WTC11 (cell line): Measurements from ENCODE around the gene CTAGE9. TPM values are rescaled to one million over a fixed set of nuclear protein-coding genes. Genes with fewer than 3 reads are reported as not detected.

ENCODE experiments used
- ATAC-seq: fragments of 200-7000 bp; cut with Tn5 transposase; 2 replicates; pipeline ENCODE4 v1.10.0; 2021; ENCODE audit warnings: mild to moderate bottlenecking, moderate library complexity
- CTCF ChIA-PET: fragments of 300-600 bp; sonication (Branson Sonifier 250); formaldehyde crosslinking; loops from one replicate; lab custom pipeline; 2021; ENCODE audit warnings: antibody characterized with exemption; lab: Charles Lee
- POLR2A ChIA-PET: fragments of 350-600 bp; sonication (Branson Sonifier 250); formaldehyde crosslinking; loops from one replicate; lab custom pipeline; 2021; ENCODE audit warnings: antibody characterized with exemption; lab: Charles Lee
- DNase-seq: peaks from one replicate; pipeline ENCODE4 v3.0.0; 2021; ENCODE audit warnings: low spot score
- H3K27ac Mint-ChIP-seq: 2 replicates; pipeline ENCODE4 v1.8.0; 2021; ENCODE audit warnings: mixed read lengths
- H3K27me3 Mint-ChIP-seq: 2 replicates; pipeline ENCODE4 v1.8.0; 2021; ENCODE audit warnings: low read depth, mild to moderate bottlenecking, moderate library complexity, mixed read lengths
- H3K36me3 Mint-ChIP-seq: 2 replicates; pipeline ENCODE4 v1.8.0; 2021; ENCODE audit warnings: mixed read lengths
- H3K4me1 Mint-ChIP-seq: 2 replicates; pipeline ENCODE4 v1.8.0; 2022; ENCODE audit warnings: mixed read lengths
- H3K4me3 Mint-ChIP-seq: 2 replicates; pipeline ENCODE4 v1.8.0; 2021; ENCODE audit warnings: mild to moderate bottlenecking, moderate library complexity, mixed read lengths
- H3K9me3 Mint-ChIP-seq: 2 replicates; pipeline ENCODE4 v1.8.0; 2021; ENCODE audit warnings: mixed read lengths
- ARID4B ChIP-seq: sonication (generic); formaldehyde crosslinking; IDR thresholded peaks from 2 replicates; pipeline ENCODE4 v1.8.0; 2023; ENCODE audit warnings: missing genetic modification reagents, mild to moderate bottlenecking, borderline replicate concordance
- E2F4 ChIP-seq: sonication (generic); formaldehyde crosslinking; IDR thresholded peaks from 2 replicates; pipeline ENCODE4 v1.8.1; 2022; ENCODE audit warnings: low read depth, mild to moderate bottlenecking, moderate library complexity, missing genetic modification reagents, borderline replicate concordance
- ELF4 ChIP-seq: sonication (generic); formaldehyde crosslinking; IDR thresholded peaks from 2 replicates; pipeline ENCODE4 v1.8.1; 2022; ENCODE audit warnings: low read depth, mild to moderate bottlenecking, moderate library complexity, missing genetic modification reagents
- EMX1 ChIP-seq: fragments of 250-450 bp; sonication (Bioruptor Pico); IDR thresholded peaks from 2 replicates; pipeline ENCODE4 v1.8.0; 2021; ENCODE audit warnings: mild to moderate bottlenecking
- ERG ChIP-seq: fragments of 250-450 bp; sonication (Bioruptor Pico); IDR thresholded peaks from 2 replicates; pipeline ENCODE4 v1.8.0; 2021; ENCODE audit warnings: mild to moderate bottlenecking
- FOXK1 ChIP-seq: sonication (generic); formaldehyde crosslinking; IDR thresholded peaks from 2 replicates; pipeline ENCODE4 v1.8.0; 2022; ENCODE audit warnings: mild to moderate bottlenecking, moderate library complexity, missing genetic modification reagents
- GABPB1 ChIP-seq: sonication (generic); formaldehyde crosslinking; IDR thresholded peaks from 2 replicates; pipeline ENCODE4 v1.8.1; 2023; ENCODE audit warnings: mild to moderate bottlenecking, missing genetic modification reagents
- JAZF1 ChIP-seq: fragments of 250-450 bp; sonication (Bioruptor Pico); IDR thresholded peaks from 2 replicates; pipeline ENCODE4 v1.9.0; 2021; ENCODE audit warnings: moderate library complexity, mild to moderate bottlenecking, inconsistent platforms
- JUN ChIP-seq: sonication (generic); formaldehyde crosslinking; IDR thresholded peaks from 2 replicates; pipeline ENCODE4 v1.8.0; 2023; ENCODE audit warnings: mild to moderate bottlenecking, missing genetic modification reagents
- MYBL2 ChIP-seq: sonication (generic); formaldehyde crosslinking; IDR thresholded peaks from 2 replicates; pipeline ENCODE4 v1.8.1; 2023; ENCODE audit warnings: mild to moderate bottlenecking, moderate library complexity, missing genetic modification reagents
- NFE2L1 ChIP-seq: sonication (generic); formaldehyde crosslinking; IDR thresholded peaks from 2 replicates; pipeline ENCODE4 v1.8.1; 2023; ENCODE audit warnings: missing genetic modification reagents
- NR3C1 ChIP-seq: sonication (generic); formaldehyde crosslinking; conservative IDR thresholded peaks from 2 replicates; pipeline ENCODE4 v1.8.1; 2023; ENCODE audit warnings: low read depth, mild to moderate bottlenecking, missing genetic modification reagents
- PRDM15 ChIP-seq: sonication (generic); formaldehyde crosslinking; IDR thresholded peaks from 2 replicates; pipeline ENCODE4 v1.8.0; 2022; ENCODE audit warnings: missing genetic modification reagents
- SMAD4 ChIP-seq: sonication (generic); formaldehyde crosslinking; IDR thresholded peaks from 2 replicates; pipeline ENCODE4 v1.8.0; 2022; ENCODE audit warnings: mild to moderate bottlenecking, missing genetic modification reagents
- STAT6 ChIP-seq: sonication (generic); formaldehyde crosslinking; conservative IDR thresholded peaks from 2 replicates; pipeline ENCODE4 v1.8.1; 2023; ENCODE audit warnings: mild to moderate bottlenecking, low read depth, missing genetic modification reagents, moderate library complexity
- ZBTB43 ChIP-seq: sonication (generic); formaldehyde crosslinking; IDR thresholded peaks from 2 replicates; pipeline ENCODE4 v1.8.1; 2023; ENCODE audit warnings: mild to moderate bottlenecking, missing genetic modification reagents
- ZNF138 ChIP-seq: sonication (generic); formaldehyde crosslinking; conservative IDR thresholded peaks from 2 replicates; pipeline ENCODE4 v1.8.1; 2022; ENCODE audit warnings: mild to moderate bottlenecking, moderate library complexity, missing genetic modification reagents
- ZNF219 ChIP-seq: sonication (generic); formaldehyde crosslinking; IDR thresholded peaks from 2 replicates; pipeline ENCODE4 v1.8.0; 2023; ENCODE audit warnings: missing genetic modification reagents, mild to moderate bottlenecking, borderline replicate concordance
- ZSCAN18 ChIP-seq: fragments of 250-450 bp; sonication (Bioruptor Pico); IDR thresholded peaks from 2 replicates; pipeline ENCODE4 v2.1.2; 2022; ENCODE audit warnings: mild to moderate bottlenecking, moderate library complexity
- total RNA-seq: library from RNA; stranded (reverse); gene quantifications from 3 replicates; pipeline ENCODE4 v1.2.3, GENCODE V29; 2021

The CTAGE9 gene
- total RNA-seq, 1 experiment from 2014 or later = 0.09 TPM

GRCh38 chr6:131728296-131728939 is 17.6 kb upstream of the CTAGE9 start:
- no peak overlapping the region for H3K4me3 Mint-ChIP-seq
- no peak for TF ChIP-seq GABPB1
- no peak for TF ChIP-seq NR3C1 (CRISPR knock-in tag)
- TF ChIP-seq ZSCAN18 (CRISPR knock-in tag) = no peak
- no peak for TF ChIP-seq E2F4 (CRISPR knock-in tag)
- TF ChIP-seq JUN (CRISPR knock-in tag) = no peak
- TF ChIP-seq ZNF138 = no peak
- no peak for TF ChIP-seq PRDM15 (CRISPR knock-in tag)
- no peak for TF ChIP-seq JAZF1 (CRISPR knock-in tag)
- no peak for TF ChIP-seq NFE2L1 (CRISPR knock-in tag)
- no peak for TF ChIP-seq ARID4B
- TF ChIP-seq ERG (CRISPR knock-in tag) = no peak
- no peak for TF ChIP-seq FOXK1
- TF ChIP-seq STAT6 = no peak
- TF ChIP-seq ZNF219 = no peak
- no peak for TF ChIP-seq ZBTB43 (CRISPR knock-in tag)
- no peak for TF ChIP-seq ELF4 (CRISPR knock-in tag)
- no peak for TF ChIP-seq MYBL2 (CRISPR knock-in tag)
- no peak for TF ChIP-seq SMAD4 (CRISPR knock-in tag)
- TF ChIP-seq EMX1 (CRISPR knock-in tag) = no peak
- ATAC-seq = no peak
- peaks cover 8% of the 10 kb centered on the region for H3K4me1 Mint-ChIP-seq
- H3K27ac Mint-ChIP-seq = no peak overlapping the region
- peaks cover 12% of the 10 kb centered on the region for H3K9me3 Mint-ChIP-seq
- ChIA-PET CTCF (interaction anchor here (1.7 kb wide), 1 partner anchor 60 kb away, joined by 4 read pairs; no protein-coding TSS in a partner anchor), POLR2A (interaction anchor here (0.6 kb wide), 1 partner anchor 223 kb away, joined by 3 read pairs; the partner anchor contains the start of gene CCN2)
- H3K36me3 Mint-ChIP-seq = peaks cover 5% of the 10 kb centered on the region; the same call in 1 of the 2 replicates
- H3K27me3 Mint-ChIP-seq = peaks cover 11% of the 10 kb centered on the region
- DNase-seq = no peak
